Measurements from ENCODE around the gene RNGTT.

The RNGTT gene

DNA sequence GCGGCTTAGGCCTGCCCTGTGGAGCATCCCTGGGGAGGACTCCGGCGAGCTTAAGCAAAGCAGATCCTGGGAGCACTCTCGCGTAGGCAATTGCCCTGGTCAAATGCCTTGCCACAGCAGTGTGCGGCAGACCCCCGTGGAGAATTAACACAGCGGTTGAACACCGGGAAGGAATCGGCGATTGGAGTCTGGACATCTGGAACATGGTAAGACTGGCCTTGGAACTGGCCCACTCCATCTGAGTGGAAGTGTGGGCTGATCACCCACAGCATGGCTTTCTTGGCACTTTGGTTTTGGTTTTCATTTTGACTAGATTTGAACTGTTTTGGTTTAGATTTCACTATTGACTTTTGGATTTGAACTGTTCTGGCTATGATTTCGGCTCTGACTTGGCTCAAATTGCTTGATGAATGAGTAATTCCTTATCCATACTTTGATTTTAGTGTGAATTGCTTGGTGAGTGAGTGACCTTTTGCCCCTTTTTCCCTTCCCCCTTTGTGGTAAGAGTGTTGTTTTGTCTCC is 300.7 kb downstream of the RNGTT start:
- ATAC-seq (ENCODE audit: low read depth) (no peak), DNase-seq (ENCODE audit: low spot score in 2 of 2) (no peak)
- H3K36me3 Mint-ChIP-seq: peaks cover 66% of the 10 kb centered on the region
- H3K4me1 Mint-ChIP-seq: no peaks in the 10 kb centered on the region
- H3K9me3 Mint-ChIP-seq: peaks cover 18% of the 10 kb centered on the region
- no peak overlapping the region for H3K4me3 Mint-ChIP-seq
- no peaks in the 10 kb centered on the region for H3K27me3 Mint-ChIP-seq
- no peak overlapping the region for H3K27ac Mint-ChIP-seq

DNA sequence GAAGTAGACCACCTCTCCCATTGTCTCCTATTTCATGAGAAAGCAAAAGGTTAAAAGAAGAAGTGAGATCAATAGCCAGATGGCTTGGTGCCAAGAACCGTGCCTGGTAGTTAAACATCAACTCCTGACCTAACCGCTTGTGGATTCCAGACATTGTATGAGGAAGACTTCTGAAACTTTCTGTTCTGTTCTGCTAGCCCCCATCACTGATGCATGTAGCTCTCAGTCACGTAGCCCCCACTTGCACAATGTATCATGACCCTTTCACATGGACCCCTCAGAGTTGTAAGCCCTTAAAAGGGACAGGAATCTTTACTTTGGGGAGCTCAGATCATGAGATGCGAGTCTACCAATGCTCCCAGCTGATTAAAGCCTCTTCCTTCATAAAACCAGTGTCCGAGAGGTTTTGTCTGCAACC is 301.2 kb downstream of the RNGTT start:
- H3K27ac Mint-ChIP-seq: no peak overlapping the region

DNA sequence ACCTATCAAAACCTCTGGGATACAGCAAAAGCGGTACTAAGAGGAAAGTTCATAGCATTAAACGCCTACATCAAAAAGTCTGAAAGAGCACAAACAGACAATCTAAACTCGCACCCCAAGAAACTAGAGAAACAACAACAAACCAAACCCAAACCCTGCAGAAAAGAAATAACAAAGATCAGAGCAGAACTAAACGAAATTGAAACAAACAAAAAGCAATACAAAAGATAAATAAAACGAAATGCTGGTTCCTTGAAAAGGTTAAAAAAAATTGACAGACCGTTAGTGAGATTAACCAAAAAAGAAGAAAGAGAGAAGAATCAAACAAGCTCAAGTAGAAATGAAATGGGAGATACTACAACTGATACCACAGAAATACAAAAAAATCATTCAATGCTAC is 302.3 kb downstream of the RNGTT start:
- Mint-ChIP-seq H3K36me3 (peaks cover 67% of the 10 kb centered on the region), H3K4me3 (no peak overlapping the region), H3K27ac (no peak overlapping the region), H3K9me3 (peaks cover 20% of the 10 kb centered on the region), H3K27me3 (no peaks in the 10 kb centered on the region), H3K4me1 (no peaks in the 10 kb centered on the region)
- ATAC-seq (ENCODE audit: low read depth) (no peak), DNase-seq (ENCODE audit: low spot score in 2 of 2) (no peak)

More for the DNA sequence above, 301.2 kb downstream of the RNGTT start:
- DNase-seq (ENCODE audit: low spot score in 2 of 2) (no peak), ATAC-seq (ENCODE audit: low read depth) (no peak)
- Mint-ChIP-seq H3K36me3 (peaks cover 68% of the 10 kb centered on the region), H3K27me3 (no peaks in the 10 kb centered on the region), H3K4me1 (no peaks in the 10 kb centered on the region), H3K4me3 (no peak overlapping the region), H3K9me3 (peaks cover 18% of the 10 kb centered on the region)

DNA sequence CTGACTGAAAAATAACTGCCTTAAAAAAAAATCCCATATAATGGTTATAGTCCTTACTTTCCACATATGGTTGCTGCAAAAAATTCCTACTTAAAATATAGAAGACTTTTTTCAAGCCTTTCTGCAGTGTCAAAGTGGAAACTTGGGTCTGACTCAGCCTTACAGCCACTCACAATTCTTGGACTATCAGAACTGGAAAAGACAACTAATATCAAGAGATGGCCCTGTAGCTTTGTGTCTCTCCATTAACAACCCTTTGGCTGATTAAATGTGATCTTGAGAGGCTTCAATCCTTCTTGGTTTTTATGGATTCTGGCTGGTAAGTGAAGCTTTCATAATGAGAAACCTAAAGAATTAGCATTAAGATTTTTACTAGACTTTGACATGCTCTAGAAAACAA is 307.8 kb downstream of the RNGTT start:
- Mint-ChIP-seq H3K27ac (no peak overlapping the region), H3K4me3 (no peak overlapping the region), H3K36me3 (peaks cover 42% of the 10 kb centered on the region), H3K4me1 (peaks cover 6% of the 10 kb centered on the region), H3K9me3 (peaks cover 10% of the 10 kb centered on the region), H3K27me3 (no peaks in the 10 kb centered on the region)
- ATAC-seq (ENCODE audit: low read depth) (no peak), DNase-seq (ENCODE audit: low spot score in 2 of 2) (no peak)

DNA sequence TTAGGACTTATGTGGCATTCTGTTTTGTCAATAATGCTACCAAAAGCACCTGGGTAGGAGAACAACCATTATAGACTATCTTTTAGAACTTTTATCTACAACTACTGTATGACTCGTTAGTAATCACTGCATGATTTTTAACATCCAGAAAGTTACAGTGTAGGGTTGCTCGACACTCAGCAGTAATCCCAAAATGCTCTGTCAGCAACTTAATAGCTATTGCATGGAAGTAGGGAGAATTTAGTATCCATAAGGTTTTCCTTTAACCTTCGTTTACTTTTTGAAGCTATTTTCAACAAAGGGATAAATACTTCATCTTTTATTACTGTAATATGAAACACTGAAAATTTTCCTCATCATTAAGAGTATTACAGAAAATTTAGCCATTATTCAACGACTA is 309.5 kb downstream of the RNGTT start:
- Mint-ChIP-seq H3K36me3 (peaks cover 33% of the 10 kb centered on the region), H3K9me3 (peaks cover 2% of the 10 kb centered on the region), H3K4me3 (no peak overlapping the region), H3K27me3 (no peaks in the 10 kb centered on the region), H3K4me1 (peaks cover 11% of the 10 kb centered on the region), H3K27ac (no peak overlapping the region)
- ATAC-seq (ENCODE audit: low read depth) (no peak), DNase-seq (ENCODE audit: low spot score in 2 of 2) (no peak)

DNA sequence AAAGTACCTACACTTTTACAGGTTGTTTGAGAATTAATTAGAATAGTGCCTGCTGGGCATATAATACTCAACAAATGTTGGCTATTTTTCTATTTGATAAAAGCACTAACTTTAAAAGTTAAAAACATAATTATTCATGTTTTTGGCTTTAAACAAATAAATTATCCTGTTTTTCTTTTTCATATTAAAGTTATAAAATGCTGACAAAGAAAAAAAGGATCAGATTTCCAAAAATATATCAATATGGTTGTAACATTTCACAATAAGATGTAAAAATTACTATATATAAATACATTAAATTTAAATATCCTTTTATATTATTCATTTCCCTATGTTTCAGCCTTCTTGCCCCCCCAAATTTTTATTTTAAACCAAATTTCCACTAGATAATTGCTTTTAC is 312.0 kb downstream of the RNGTT start:
- Mint-ChIP-seq H3K9me3 (peaks cover under 1% of the 10 kb centered on the region), H3K4me3 (no peak overlapping the region), H3K27ac (no peak overlapping the region), H3K4me1 (peaks cover 17% of the 10 kb centered on the region), H3K36me3 (peaks cover 21% of the 10 kb centered on the region), H3K27me3 (no peaks in the 10 kb centered on the region)
- ATAC-seq (ENCODE audit: low read depth): no peak
- DNase-seq (ENCODE audit: low spot score in 2 of 2): no peak

DNA sequence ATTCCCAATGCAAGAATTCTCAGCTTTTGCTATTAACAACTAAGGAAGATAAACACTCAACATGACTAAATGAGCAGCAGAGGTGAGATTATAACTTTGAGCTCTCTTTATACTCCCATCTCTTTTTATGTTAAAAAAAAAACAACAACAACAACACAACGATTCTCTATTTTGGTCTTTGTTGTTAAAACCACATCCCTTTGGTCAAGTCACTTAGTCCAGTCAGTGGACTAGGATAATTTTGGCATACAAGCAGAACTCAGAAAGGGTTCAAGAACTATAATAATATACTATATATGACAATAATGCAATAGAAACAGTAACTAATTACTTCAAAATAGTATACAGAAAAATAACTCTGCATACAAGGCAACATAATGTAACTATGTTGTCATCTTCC is 312.4 kb downstream of the RNGTT start:
- Mint-ChIP-seq H3K27me3 (no peaks in the 10 kb centered on the region), H3K4me1 (peaks cover 17% of the 10 kb centered on the region), H3K4me3 (no peak overlapping the region)

DNA sequence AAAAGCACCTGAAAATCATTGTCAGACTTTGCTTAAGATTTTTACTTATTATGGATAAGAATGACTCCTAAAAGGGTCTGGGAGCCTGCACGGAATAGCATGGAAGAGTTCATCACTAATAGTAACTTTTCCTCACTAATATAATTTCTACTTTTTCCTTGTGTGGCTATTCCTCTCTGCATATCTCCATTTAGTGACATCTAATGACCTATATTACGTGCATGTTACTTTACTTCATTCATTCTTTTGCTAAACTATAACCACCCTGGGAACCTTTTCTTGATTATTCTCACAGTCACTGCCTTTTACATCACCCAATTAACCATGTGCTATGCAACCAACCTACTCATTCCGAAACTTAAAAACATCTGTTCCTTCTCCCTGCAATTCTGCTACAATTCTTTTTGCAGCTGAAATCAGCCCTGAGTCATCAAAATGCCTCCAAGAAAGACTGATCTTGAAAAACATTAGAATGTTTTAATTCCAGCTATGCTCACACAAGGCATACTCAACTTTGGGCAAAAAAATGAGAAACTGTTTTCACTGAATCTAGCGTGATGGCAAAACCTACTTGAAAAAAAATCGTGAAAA is 313.3 kb downstream of the RNGTT start:
- no peak overlapping the region for H3K27ac Mint-ChIP-seq

More for the DNA sequence above, 312.4 kb downstream of the RNGTT start:
- H3K9me3 Mint-ChIP-seq: no peaks in the 10 kb centered on the region
- H3K36me3 Mint-ChIP-seq: peaks cover 20% of the 10 kb centered on the region
- H3K27ac Mint-ChIP-seq: no peak overlapping the region
- DNase-seq (ENCODE audit: low spot score in 2 of 2) (no peak), ATAC-seq (ENCODE audit: low read depth) (no peak)

DNA sequence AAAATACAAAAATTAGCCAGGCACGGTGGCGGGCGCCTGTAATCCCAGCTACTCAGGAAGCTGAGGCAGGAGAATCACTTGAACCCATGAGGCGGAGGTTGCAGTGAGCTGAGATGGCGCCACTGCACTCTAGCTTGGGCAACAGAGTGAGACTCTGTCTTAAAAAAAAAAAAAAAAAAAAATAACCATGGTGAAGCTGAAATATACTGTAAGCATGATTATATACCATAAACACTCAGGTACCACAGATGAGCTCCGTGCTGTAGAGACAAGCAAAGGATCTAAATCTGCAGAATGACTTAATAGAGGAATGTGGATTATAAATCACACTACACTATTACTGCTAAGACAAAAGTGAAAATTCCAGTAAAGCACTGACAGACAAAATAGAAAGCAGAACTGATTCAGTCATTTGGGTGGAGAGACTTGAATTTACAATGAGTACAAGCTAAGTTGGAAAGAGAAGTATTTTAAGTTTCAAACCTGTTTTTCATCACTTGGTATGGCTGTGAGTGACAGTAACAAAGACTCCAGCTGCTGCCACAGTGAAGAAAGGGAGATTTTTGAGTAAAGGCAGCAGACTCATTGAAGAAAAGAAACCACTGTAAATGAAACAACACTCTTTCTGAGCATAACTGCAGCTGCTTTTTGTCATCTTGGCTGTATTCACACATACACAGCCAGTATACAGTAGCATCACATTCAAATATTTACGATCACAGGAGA is 322.1 kb downstream of the RNGTT start:
- Mint-ChIP-seq H3K27me3 (no peaks in the 10 kb centered on the region), H3K36me3 (peaks cover 3% of the 10 kb centered on the region), H3K27ac (peak overlapping the region; percentile 91), H3K4me1 (peaks cover 17% of the 10 kb centered on the region), H3K9me3 (no peaks in the 10 kb centered on the region), H3K4me3 (peak overlapping the region; percentile 56)
- ATAC-seq (ENCODE audit: low read depth) (peak; percentile 86), DNase-seq (ENCODE audit: low spot score in 2 of 2) (no peak)

More for the DNA sequence above, 313.3 kb downstream of the RNGTT start:
- Mint-ChIP-seq H3K36me3 (peaks cover 20% of the 10 kb centered on the region), H3K4me3 (no peak overlapping the region), H3K9me3 (no peaks in the 10 kb centered on the region), H3K4me1 (peaks cover 17% of the 10 kb centered on the region), H3K27me3 (no peaks in the 10 kb centered on the region)
- no peak for DNase-seq (ENCODE audit: low spot score in 2 of 2)
- ATAC-seq (ENCODE audit: low read depth): no peak

DNA sequence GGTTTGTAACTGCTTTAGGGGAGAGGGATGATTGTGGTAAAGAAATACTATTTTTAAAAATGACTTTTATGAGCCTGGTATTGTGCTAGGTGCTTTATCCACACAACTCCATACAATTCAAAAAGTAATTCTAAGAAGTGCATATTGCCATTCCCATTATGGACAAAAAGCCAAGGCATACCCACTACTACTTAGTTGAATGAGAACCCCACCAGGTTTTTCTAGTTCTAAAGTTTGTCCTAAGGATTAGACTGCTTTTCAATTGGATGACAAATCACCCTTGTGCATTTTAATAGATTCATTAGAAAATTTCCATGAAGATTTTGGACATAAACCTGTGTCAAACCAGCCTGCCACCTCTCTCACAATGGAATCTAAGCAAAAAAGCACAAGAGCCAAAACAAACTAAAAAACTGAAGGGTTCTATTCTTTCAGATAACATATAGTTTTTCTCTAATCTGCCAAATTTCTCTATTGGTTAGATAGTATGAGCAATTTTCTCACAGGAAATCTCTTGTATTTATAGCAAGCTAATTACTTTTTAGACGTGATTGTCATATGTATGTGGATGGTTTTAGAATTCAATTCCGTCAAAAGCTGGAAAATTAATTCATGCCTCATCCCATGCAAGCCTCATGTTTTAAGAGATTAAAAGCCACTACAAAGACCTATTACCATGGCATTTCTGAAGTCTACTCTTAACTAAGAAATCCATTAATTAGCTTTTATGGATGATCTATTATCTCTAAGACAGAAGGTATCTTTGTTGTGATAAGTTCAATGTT is 325.5 kb downstream of the RNGTT start:
- DNase-seq (ENCODE audit: low spot score in 2 of 2) (no peak), ATAC-seq (ENCODE audit: low read depth) (no peak)
- H3K4me3 Mint-ChIP-seq: no peak overlapping the region
- peaks cover 8% of the 10 kb centered on the region for H3K36me3 Mint-ChIP-seq
- peaks cover 11% of the 10 kb centered on the region for H3K4me1 Mint-ChIP-seq
- H3K9me3 Mint-ChIP-seq: no peaks in the 10 kb centered on the region
- H3K27ac Mint-ChIP-seq: no peak overlapping the region
- no peaks in the 10 kb centered on the region for H3K27me3 Mint-ChIP-seq

DNA sequence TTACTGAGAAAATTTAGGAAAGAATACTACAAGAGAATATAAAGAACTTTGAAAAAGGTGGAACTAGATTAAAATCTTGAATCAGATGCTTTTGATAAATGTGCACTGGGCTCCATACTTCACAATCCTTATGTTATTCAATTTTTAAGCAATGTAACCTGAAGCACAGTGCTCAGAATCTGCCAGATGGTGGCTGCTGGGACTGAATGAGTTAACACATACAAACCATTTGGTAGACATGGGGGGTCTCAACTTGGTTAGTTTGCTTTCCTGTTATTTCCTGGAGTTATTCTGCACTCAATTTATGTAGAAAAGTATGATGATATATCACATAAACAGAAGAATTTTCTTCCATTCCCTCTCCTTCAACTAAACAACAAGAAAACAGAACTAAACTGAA is 326.5 kb downstream of the RNGTT start:
- Mint-ChIP-seq H3K4me3 (no peak overlapping the region), H3K27ac (no peak overlapping the region), H3K4me1 (peaks cover 16% of the 10 kb centered on the region), H3K36me3 (peaks cover 11% of the 10 kb centered on the region), H3K9me3 (no peaks in the 10 kb centered on the region), H3K27me3 (no peaks in the 10 kb centered on the region)
- no peak for ATAC-seq (ENCODE audit: low read depth)
- DNase-seq (ENCODE audit: low spot score in 2 of 2): no peak

DNA sequence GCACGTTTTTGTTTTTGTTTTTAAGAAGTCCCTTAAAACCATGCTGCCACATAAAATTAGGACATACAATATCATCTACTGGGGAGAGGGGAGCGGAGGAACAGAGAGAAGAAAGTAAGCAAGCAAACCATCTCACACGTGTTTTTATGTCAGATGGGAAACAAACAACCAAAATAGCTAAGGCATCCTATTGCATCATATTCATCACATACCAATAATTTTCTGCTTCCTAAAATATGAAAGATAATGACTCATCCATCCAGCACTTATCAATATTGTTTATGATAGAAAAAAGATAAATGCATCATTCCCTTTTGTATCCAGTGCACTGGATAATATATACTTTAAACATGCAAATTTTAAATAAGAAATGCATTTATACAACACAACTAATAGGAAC is 329.6 kb downstream of the RNGTT start:
- ATAC-seq (ENCODE audit: low read depth): no peak
- Mint-ChIP-seq H3K27ac (no peak overlapping the region), H3K4me1 (peaks cover 21% of the 10 kb centered on the region), H3K9me3 (no peaks in the 10 kb centered on the region), H3K36me3 (peaks cover 13% of the 10 kb centered on the region), H3K27me3 (no peaks in the 10 kb centered on the region), H3K4me3 (no peak overlapping the region)
- no peak for DNase-seq (ENCODE audit: low spot score in 2 of 2)

DNA sequence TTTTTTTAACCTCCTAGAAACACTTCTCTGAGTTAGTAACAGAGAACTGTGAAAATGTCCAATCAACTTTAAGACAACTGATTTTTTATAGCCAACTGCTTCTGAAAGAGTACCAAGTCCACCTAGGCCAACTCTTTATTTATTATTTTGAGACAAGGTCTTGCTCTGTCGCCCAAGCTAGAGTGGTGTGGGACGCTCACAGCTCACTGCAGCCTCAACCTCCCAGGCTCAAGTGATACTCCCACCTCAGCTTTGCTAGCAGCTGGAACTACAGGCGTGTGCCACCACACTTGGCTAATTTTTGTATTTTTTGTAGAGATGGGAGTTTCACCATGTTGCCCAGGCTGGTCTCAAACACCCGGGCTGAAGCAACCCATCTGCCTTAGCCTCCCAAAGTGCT is 331.6 kb downstream of the RNGTT start:
- no peaks in the 10 kb centered on the region for H3K27me3 Mint-ChIP-seq
- peak overlapping the region; percentile 38 for H3K27ac Mint-ChIP-seq
- H3K9me3 Mint-ChIP-seq: no peaks in the 10 kb centered on the region
- peaks cover 21% of the 10 kb centered on the region for H3K4me1 Mint-ChIP-seq
- DNase-seq (ENCODE audit: low spot score in 2 of 2): no peak
- peaks cover 13% of the 10 kb centered on the region for H3K36me3 Mint-ChIP-seq
- ATAC-seq (ENCODE audit: low read depth): no peak
- H3K4me3 Mint-ChIP-seq: no peak overlapping the region

DNA sequence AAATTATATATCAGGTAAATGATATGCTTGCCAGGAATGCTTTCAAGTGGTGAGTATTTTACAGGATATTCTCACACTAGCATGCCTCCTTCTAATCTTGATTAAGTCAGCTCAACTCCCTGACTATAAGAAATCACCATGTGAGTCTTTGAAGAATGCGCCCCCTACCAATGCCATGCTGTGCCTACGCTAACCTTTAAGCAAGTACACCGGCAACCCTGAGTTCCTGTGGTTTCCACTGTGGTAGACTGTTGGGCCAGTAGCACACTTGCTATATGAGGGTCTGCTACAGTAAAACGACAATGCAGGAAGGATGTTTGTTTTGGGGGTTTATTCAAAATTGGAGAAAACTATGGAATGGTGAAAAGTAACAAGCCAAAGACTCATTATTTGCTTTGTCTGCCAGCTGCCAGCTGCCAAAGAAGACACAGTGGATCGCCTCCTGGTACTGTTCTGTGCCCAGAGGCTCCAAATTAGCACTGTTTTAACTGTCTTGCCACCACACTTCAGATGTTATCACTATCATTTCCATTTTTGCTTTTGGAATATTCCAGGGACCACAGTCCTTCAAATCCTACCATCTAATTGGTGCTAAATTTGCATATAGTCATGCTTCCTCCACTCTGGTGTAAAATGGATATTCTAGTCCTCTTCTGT is 333.5 kb downstream of the RNGTT start:
- Mint-ChIP-seq H3K4me1 (peaks cover 21% of the 10 kb centered on the region), H3K27me3 (no peaks in the 10 kb centered on the region), H3K9me3 (no peaks in the 10 kb centered on the region), H3K4me3 (no peak overlapping the region), H3K27ac (no peak overlapping the region), H3K36me3 (peaks cover 12% of the 10 kb centered on the region)
- ATAC-seq (ENCODE audit: low read depth) (peak; percentile 76), DNase-seq (ENCODE audit: low spot score in 2 of 2) (no peak)

Measured in memory B cell (primary cell).